Coronary artery (tissue), 2 donors: Measurements from ENCODE around the gene PBX1.

Experiments used
- DNase-seq: peaks from one replicate; pipeline ENCODE4 v3.0.0-alpha.2; 2017; ENCODE audit warnings: low spot score
- H3K27ac ChIP-seq, 2 donors: fragments of 200-600 bp; sonication (generic); one replicate each; pipeline ENCODE4 v1.5.1; 2016 to 2019
- H3K4me3 ChIP-seq: fragments of 200-600 bp; sonication (generic); 2 replicates; pipeline ENCODE4 v1.5.1; 2016; ENCODE audit warnings: mild to moderate bottlenecking, moderate library complexity
- TF ChIP-seq, protein P1 (sequence below): fragments of 200-600 bp; sonication (generic); IDR thresholded peaks from one replicate; pipeline ENCODE4 v1.5.1; 2019; ENCODE audit warnings: antibody characterized with exemption

The PBX1 gene

DNA sequence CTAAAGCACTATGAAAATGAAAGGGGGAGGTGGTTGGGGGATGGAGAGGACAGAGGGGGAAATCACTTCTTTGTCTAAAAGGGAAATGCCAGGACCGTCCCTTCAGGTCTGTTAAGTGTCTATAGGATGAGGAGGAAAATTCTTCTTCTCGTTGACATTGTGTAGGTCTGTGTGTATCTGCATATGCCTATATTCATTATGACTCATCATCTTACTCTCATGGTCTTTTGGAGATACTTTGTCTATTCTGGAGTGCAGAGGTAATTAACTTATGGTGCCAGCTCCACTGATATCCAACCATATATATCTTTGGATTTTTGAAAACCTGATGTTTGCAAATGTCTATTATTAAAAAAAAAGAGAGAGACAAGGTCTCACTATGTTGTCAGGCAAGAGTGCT, 143.7 kb downstream of the PBX1 start:
- no peak for DNase-seq
- no peak overlapping the region for H3K4me3 ChIP-seq
- no peak overlapping the region for H3K27ac ChIP-seq
- TF ChIP-seq, protein P1, sequence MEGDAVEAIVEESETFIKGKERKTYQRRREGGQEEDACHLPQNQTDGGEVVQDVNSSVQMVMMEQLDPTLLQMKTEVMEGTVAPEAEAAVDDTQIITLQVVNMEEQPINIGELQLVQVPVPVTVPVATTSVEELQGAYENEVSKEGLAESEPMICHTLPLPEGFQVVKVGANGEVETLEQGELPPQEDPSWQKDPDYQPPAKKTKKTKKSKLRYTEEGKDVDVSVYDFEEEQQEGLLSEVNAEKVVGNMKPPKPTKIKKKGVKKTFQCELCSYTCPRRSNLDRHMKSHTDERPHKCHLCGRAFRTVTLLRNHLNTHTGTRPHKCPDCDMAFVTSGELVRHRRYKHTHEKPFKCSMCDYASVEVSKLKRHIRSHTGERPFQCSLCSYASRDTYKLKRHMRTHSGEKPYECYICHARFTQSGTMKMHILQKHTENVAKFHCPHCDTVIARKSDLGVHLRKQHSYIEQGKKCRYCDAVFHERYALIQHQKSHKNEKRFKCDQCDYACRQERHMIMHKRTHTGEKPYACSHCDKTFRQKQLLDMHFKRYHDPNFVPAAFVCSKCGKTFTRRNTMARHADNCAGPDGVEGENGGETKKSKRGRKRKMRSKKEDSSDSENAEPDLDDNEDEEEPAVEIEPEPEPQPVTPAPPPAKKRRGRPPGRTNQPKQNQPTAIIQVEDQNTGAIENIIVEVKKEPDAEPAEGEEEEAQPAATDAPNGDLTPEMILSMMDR: no peak

DNA sequence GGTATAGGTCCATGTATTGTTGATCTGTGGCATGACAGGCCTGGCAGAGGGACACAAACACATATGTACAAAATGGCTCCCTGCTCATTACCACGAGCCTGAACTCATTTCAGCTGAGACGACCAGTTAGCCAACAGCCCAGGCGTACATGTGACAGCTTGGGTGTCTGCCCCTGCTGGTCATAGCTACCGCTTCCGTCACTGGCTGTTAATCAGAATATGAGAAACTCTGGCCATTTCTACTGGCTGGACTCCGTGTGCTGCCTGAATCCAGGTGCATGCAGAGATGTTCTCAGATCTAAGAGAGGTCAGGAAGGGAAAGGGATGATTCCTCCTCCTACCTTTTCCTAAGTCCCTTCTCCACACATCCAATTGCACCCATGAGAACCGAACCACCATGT, 144.5 kb downstream of the PBX1 start:
- no peak for DNase-seq
- Histone ChIP-seq H3K27ac (no peak overlapping the region), H3K4me3 (no peak overlapping the region)
- TF ChIP-seq, protein P1: no peak

DNA sequence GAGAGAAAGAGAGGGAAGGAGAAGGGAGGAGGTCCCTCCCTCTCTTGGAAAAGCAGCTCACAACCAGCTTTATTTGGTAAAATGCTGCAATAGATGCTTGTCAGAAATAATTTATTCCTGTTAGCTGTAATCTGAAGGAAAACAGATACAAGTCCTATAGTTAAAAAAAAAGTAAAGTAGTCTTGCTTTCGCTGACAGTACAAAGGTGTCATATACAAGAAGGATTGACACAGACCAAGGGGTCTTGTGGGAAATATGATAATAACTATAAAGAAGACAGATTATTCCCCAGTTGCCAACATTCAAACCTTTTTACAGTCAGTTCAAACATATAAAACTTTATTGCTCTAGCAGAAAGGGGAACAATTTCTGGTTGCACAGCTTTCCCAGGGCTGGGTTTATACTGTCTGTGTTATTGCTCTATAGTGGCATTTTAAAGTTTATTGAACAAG, 145.0 kb downstream of the PBX1 start:
- TF ChIP-seq, protein P1: no peak
- no peak overlapping the region for H3K27ac ChIP-seq
- no peak for DNase-seq
- no peak overlapping the region for H3K4me3 ChIP-seq

DNA sequence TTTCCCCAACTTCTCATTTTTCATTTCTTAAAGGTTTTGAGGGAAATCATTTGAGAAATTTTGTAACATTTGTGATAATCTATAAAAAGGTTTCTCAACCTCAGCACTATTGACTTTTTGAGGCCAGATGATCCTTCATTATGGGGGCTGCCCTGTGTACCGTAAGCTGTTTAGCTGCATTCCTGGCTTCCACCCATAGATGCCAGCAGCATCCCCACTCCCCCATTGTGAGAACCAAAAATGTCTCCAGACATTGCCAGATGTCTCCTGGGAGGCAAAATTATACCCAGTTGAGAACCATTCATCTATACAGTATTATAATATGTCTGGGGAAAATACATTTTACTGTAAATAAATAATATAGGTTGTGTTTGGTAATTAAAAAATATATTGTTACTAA, 146.0 kb downstream of the PBX1 start:
- no peak overlapping the region for H3K4me3 ChIP-seq
- TF ChIP-seq, protein P1: no peak
- no peak for DNase-seq
- no peak overlapping the region for H3K27ac ChIP-seq

DNA sequence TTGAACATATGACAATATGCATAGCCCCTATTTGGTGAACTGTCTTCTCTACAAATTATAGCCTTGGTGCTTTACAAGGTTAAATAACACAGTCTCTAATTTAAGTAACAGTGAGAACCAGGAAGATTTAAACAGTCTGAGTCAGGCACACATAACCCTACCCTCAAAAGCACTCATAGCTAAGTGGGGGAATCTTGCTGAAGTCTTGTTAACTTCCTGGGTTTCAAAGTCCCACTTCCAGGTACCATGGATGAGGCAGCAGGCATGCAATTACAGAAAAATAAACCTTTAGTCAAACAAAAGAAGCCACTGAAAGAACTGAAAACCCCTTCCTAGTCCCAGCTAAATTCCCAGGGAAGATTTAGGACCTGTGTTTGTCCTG, 147.6 kb downstream of the PBX1 start:
- no peak for DNase-seq
- no peak overlapping the region for H3K4me3 ChIP-seq
- peak overlapping the region in 1 of 2 donors; percentile 26 for H3K27ac ChIP-seq
- TF ChIP-seq, protein P1: no peak

DNA sequence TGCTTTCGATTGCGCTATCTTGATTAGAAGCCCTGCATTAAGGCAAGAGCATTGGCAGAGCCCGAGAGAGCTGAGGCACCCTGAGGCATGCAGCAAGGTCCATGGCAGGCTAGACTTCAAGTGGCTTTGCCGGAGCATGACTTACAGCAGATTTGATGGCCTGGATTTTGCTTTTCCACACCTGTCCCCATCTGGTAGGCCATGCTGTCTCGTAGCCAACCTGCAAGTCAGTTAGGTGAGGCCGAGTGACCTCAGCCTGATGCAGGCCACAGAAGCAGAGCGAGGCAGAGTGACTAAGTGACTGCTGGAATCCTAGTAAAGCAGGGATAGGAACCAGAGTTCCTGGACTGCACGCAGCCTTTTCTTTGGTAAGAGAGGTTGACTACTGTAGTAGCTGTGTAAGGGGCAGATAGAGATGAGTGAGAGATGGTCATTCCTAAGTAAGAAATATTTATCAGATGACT, 148.9 kb downstream of the PBX1 start:
- DNase-seq: no peak
- no peak overlapping the region for H3K4me3 ChIP-seq
- TF ChIP-seq, protein P1: no peak
- peak overlapping the region; percentile 10 to 20 for H3K27ac ChIP-seq

DNA sequence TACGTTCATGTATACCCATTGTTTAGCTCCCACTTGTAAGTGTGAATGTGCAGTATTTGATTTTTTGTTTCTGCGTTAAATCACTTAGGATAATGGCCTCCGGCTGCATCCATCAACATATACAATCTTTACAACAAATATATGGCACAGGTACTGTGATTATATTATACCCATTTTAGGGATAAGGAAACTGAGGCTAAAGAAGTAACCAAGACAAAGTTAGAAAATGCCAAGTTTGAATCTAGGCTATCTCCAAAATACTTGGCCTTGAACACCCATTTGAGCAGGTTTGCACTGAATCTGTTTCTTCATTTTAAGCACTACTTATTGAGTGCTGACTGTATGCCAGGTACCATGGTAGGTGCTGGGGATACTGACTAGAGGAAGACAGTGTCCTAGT, 149.6 kb downstream of the PBX1 start:
- no peak overlapping the region for H3K27ac ChIP-seq
- DNase-seq: no peak
- TF ChIP-seq, protein P1: no peak
- H3K4me3 ChIP-seq: no peak overlapping the region
